Ovary (tissue), 9 donors: ENCODE measurements around the gene C2orf92. TPM values are rescaled to one million over a fixed set of nuclear protein-coding genes. Genes with fewer than 3 reads are reported as not detected.

ENCODE experiments used
- DNase-seq, 5 donors: peaks; one replicate each; pipeline ENCODE4 v3.0.0-alpha.2; 2019 to 2020
- H3K27ac ChIP-seq, 2 donors: fragments of 200-600 bp; one replicate each; pipeline versions ENCODE4 v1.5.1 to v1.8.0; 2019 to 2022
- H3K27me3 ChIP-seq: fragments of 200-600 bp; one replicate; pipeline ENCODE4 v1.8.0; 2022
- H3K36me3 ChIP-seq: fragments of 200-600 bp; sonication (generic); one replicate; pipeline ENCODE4 v1.5.1; 2019
- H3K4me1 ChIP-seq: one replicate; pipeline ENCODE4 v1.8.1; 2013; ENCODE audit warnings: mild to moderate bottlenecking, moderate library complexity; ENCODE audit not compliant: insufficient read depth
- H3K4me3 ChIP-seq: fragments of 200-600 bp; sonication (generic); one replicate; pipeline ENCODE4 v1.5.1; 2017
- H3K9me3 ChIP-seq, 2 donors: fragments of 200-600 bp in 1 of 2; sonication (generic) in 1 of 2; one replicate each; pipeline versions ENCODE4 v1.5.1 to v1.8.1; 2013 to 2019; ENCODE audit warnings: mild to moderate bottlenecking in 1 of 2, moderate library complexity in 1 of 2
- CTCF ChIP-seq, 3 donors: fragments of 450-650 bp in 2 of 3; fragments of 200-600 bp in 1 of 3; IDR thresholded peaks; one replicate each; pipeline versions ENCODE4 v1.5.1 to v1.8.0; 2016 to 2022; ENCODE audit warnings: antibody characterized with exemption in 3 of 3, mild to moderate bottlenecking in 1 of 3
- EP300 ChIP-seq: sonication (generic); formaldehyde crosslinking; IDR thresholded peaks from one replicate; pipeline ENCODE4 v1.6.1; 2017; ENCODE audit warnings: antibody characterized with exemption
- POLR2A ChIP-seq: fragments of 450-650 bp; IDR thresholded peaks from one replicate; pipeline ENCODE4 v1.6.1; 2017; ENCODE audit warnings: antibody characterized with exemption, mild to moderate bottlenecking, moderate library complexity
- WGBS, 3 donors: extraction: QIAGEN DNeasy Blood & Tissue Kit in 1 of 3; methylation state at CpG; one replicate each; pipeline versions ENCODE4 v1.1.5 to v1.1.7; 2013 to 2017; 5-methylcytosine and 5-hydroxymethylcytosine counted together
- intact Hi-C, 4 donors: fragments of 100-400 bp; cut with DNase I; formaldehyde crosslinking; loops; one replicate each; pipeline versions ENCODE4 v1.11.0 to v1.15.1; 2022 to 2023
- polyA plus RNA-seq, 2 donors: library from polyadenylated mRNA; stranded (reverse); fragments of 200-250 nt in 1 of 2; fragments of 350-450 nt in 1 of 2; fragmentation: Illumina TruSeq in 1 of 2; extraction: RNeasy Lipid Tissue Mini Kit (QIAGEN cat#74804) in 1 of 2; gene quantifications; one replicate each; pipeline ENCODE4 v1.2.3, GENCODE V29; 2013 to 2014
- total RNA-seq, 7 donors: library from RNA; depleted of rRNA in 2 of 7; stranded (reverse); fragments of >200 nt in 2 of 7; fragmentation: NEBNext Ultra II Directional in 3 of 7; extraction: Animal tissue kit (Norgen Biotek cat#: 25700) in 3 of 7; gene quantifications; one replicate each; pipeline versions ENCODE4 v1.1.0 to v1.2.4, GENCODE V29; 2016 to 2023
- donor health status: DM: no; HTN: no; CAD: no; lungs with moderate emphysema.
- donor health status: DM: no; HTN: no; CAD: no.
- donor health status: Bipolar disorder and iron deficiency.
- donor health status: DM: yes; HTN: yes; CAD: no.
- donor health status: DM: no; HTN: no; CAD: no.
- donor health status: DM: yes; HTN: yes; CAD: no.

C2orf92 gene
- total and polyA plus RNA-seq, 9 donors: 2.3 to 17.5 (median 4.0) TPM

DNA sequence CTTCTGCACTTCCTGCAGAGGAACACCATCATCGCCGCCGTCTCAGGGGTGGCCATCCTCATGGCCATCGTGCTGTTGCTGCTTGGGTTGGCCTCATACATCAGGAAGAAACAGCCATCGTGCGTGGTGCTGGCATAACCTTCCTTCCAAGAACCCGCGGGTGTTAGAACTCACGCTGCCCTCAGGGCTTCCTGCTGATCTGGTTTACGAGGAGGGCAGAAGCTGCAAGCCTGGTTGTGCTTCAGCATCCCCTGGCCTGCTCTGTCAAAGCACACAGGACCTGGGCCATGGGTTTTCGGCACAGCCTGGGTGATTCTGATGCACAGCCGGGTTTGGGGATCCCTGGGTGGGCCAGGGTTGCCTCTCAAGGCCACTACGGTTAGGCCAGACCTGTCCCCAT is 31.7 kb downstream of the C2orf92 start:
- Histone ChIP-seq H3K27me3 (no peaks in the 10 kb centered on the region), H3K4me3 (no peak overlapping the region), H3K36me3 (no peaks in the 10 kb centered on the region), H3K4me1 (no peaks in the 10 kb centered on the region), H3K27ac (no peak overlapping the region), H3K9me3 (no peaks in the 10 kb centered on the region)
- 90 to 93% (median 92%) methylated on average over 13 of the region's 13 CpGs for WGBS, 3 donors
- no peak for TF ChIP-seq POLR2A
- no peak for DNase-seq
- intact Hi-C loops: loop anchor here in 2 of 4 donors (5.0 to 10.0 kb wide), 2 partner anchors 681 to 1636 kb away; no protein-coding TSS in a partner anchor

GRCh38 chr2:97701851-97702465 is 32.4 kb downstream of the C2orf92 start:
- intact Hi-C loops: loop anchor here in 2 of 4 donors (5.0 to 10.0 kb wide), 2 partner anchors 680 to 1637 kb away; no protein-coding TSS in a partner anchor
- Histone ChIP-seq H3K27me3 (no peaks in the 10 kb centered on the region), H3K27ac (no peak overlapping the region), H3K9me3 (no peaks in the 10 kb centered on the region), H3K36me3 (no peaks in the 10 kb centered on the region), H3K4me1 (no peaks in the 10 kb centered on the region), H3K4me3 (no peak overlapping the region)
- TF ChIP-seq CTCF (IDR thresholded peaks at IDR 0.05) (no peak), EP300 (no peak), POLR2A (no peak)
- DNase-seq: no peak
- WGBS, 3 donors: 89 to 96% (median 89%) methylated on average over 6 of the region's 6 CpGs

DNA sequence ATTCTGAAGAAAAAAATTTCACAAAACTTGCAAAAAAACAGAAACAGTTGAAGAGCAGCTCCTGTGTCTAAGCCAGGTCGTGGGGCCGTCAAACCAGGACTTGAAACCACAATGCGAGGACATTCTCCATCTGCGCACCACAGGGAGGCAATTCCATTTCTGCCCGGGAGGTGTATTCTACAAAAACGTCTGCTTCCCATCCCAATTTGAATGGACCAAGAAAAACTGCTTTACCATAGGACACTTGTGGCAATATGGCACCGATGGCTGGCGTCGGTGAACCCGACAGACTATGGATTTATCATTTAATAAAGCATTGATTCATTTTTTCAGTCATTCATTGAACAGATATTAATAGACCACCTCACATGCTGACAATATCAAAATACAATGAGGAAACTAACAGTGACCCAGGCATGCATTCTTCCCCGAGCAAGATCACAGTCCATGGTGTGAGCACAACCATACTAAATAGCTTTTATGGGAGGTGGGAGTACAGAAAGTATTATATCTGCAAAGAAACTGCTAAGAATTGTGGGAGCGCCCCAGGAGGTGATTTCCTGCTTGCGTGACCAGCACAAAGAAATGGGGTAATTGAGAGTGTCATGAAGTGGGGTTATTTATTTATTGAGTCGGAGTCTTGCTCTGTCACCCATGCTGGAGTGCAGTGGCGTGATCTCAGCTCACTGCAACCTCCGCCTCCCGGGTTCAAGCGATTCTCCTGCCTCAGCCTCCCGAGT is 33.4 kb downstream of the C2orf92 start:
- no peak overlapping the region for H3K4me3 ChIP-seq

GRCh38 chr2:97703741-97704140 is 34.2 kb downstream of the C2orf92 start:
- H3K27me3 ChIP-seq: no peaks in the 10 kb centered on the region
- H3K9me3 ChIP-seq: no peaks in the 10 kb centered on the region
- intact Hi-C loops: loop anchor here in 2 of 4 donors (5.0 to 10.0 kb wide), 2 partner anchors 679 to 1639 kb away; no protein-coding TSS in a partner anchor
- H3K27ac ChIP-seq: no peak overlapping the region
- H3K4me1 ChIP-seq: no peaks in the 10 kb centered on the region
- H3K4me3 ChIP-seq: no peak overlapping the region
- no peaks in the 10 kb centered on the region for H3K36me3 ChIP-seq
- no peak for DNase-seq
- no peak for TF ChIP-seq POLR2A
- no peak for TF ChIP-seq CTCF (IDR thresholded peaks at IDR 0.05)
- TF ChIP-seq EP300: no peak
- 80 to 85% (median 81%) methylated on average over 3 of the region's 3 CpGs for WGBS, 3 donors

More for the DNA sequence above, 33.4 kb downstream of the C2orf92 start:
- H3K27ac ChIP-seq: no peak overlapping the region
- H3K27me3 ChIP-seq: no peaks in the 10 kb centered on the region
- 88 to 91% (median 90%) methylated on average over 19 of the region's 19 CpGs for WGBS, 3 donors
- TF ChIP-seq POLR2A (no peak), EP300 (no peak), CTCF (IDR thresholded peaks at IDR 0.05) (no peak)
- H3K4me1 ChIP-seq: no peaks in the 10 kb centered on the region
- H3K36me3 ChIP-seq: no peaks in the 10 kb centered on the region
- no peak for DNase-seq
- no peaks in the 10 kb centered on the region for H3K9me3 ChIP-seq
- intact Hi-C loops: loop anchor here in 2 of 4 donors (5.0 to 10.0 kb wide), 2 partner anchors 679 to 1638 kb away; no protein-coding TSS in a partner anchor
